SJSA1 (cell line): ENCODE measurements around the gene ARSJ. TPM values are rescaled to one million over a fixed set of nuclear protein-coding genes. Genes with fewer than 3 reads are reported as not detected.
A peak's percentile ranks its signal among the peaks of the same experiment; 100 is the strongest.
"Not testable (repeated sequence)": the region's sequence is repeated elsewhere in the genome, so short reads cannot be mapped to it uniquely, and the experiment has no call there.

Experiments used
- DNase-seq, 2 experiments: peaks; one replicate each; pipeline ENCODE4 v3.0.0-alpha.2; 2015 to 2020; ENCODE audit warnings: low spot score in 2 of 2, low read depth in 1 of 2
- H3K27ac ChIP-seq: fragments of 250-450 bp; sonication (Bioruptor Pico); 2 replicates; pipeline ENCODE4 v1.5.1; 2020; ENCODE audit warnings: mild to moderate bottlenecking, moderate library complexity
- H3K27me3 ChIP-seq: fragments of 250-450 bp; sonication (Bioruptor Pico); replicated peaks from 2 replicates; pipeline ENCODE4 v1.5.1; 2020; ENCODE audit warnings: mild to moderate bottlenecking, moderate library complexity
- H3K36me3 ChIP-seq: fragments of 250-450 bp; sonication (Bioruptor Pico); 2 replicates; pipeline ENCODE4 v1.5.1; 2020; ENCODE audit warnings: mild to moderate bottlenecking
- H3K4me1 ChIP-seq: fragments of 250-450 bp; sonication (Bioruptor Pico); replicated peaks from 2 replicates; pipeline ENCODE4 v1.6.1; 2021; ENCODE audit warnings: mild to moderate bottlenecking
- H3K4me3 ChIP-seq: fragments of 250-450 bp; sonication (Bioruptor Pico); 2 replicates; pipeline ENCODE4 v1.5.1; 2020; ENCODE audit warnings: mild to moderate bottlenecking
- H3K9me3 ChIP-seq: fragments of 250-450 bp; sonication (Bioruptor Pico); replicated peaks from 2 replicates; pipeline ENCODE4 v1.5.1; 2020; ENCODE audit warnings: mild to moderate bottlenecking
- total RNA-seq: library from RNA; depleted of rRNA; stranded (reverse); fragments of >200 nt; shearing (Covaris generic); gene quantifications from 2 replicates; pipeline ENCODE4 v1.2.3, GENCODE V29; 2014

Gene ARSJ
- total RNA-seq, 1 experiment from 2014 or later = 67.0 TPM

GRCh38 chr4:114005569-114006442 is 26.4 kb upstream of the ARSJ start:
- Histone ChIP-seq H3K4me3 (no peak overlapping the region), H3K36me3 (no peaks in the 10 kb centered on the region), H3K4me1 (peaks cover 16% of the 10 kb centered on the region), H3K27ac (no peak overlapping the region), H3K9me3 (no peaks in the 10 kb centered on the region), H3K27me3 (no peaks in the 10 kb centered on the region)
- peak in 1 of 2 experiments; percentile 23 for DNase-seq

GRCh38 chr4:114004483-114005226 is 25.2 kb upstream of the ARSJ start:
- H3K27ac ChIP-seq, H3K27me3 ChIP-seq, H3K9me3 ChIP-seq, H3K36me3 ChIP-seq, H3K4me3 ChIP-seq, DNase-seq: not testable (repeated sequence)
- H3K4me1 ChIP-seq = peaks cover 16% of the 10 kb centered on the region

DNA sequence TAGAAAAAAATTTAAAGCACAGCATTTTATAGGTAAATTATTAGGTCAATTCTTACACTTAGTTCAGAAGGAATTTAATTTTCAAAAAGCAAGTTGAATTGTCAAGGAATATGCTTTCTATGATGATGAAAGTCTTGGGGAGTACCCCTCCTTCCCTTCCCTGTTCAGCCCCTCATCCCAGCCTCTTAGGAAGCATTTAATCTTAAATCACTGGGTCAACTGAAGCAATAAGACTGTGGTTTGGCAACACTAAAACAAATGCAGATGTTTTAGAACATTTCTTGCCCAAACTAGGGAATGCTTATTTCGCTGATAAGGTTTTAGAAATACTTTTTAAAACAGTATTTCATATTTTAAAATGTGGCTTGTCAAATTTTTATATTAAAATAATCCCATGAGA is 19.1 kb upstream of the ARSJ start:
- H3K4me3 ChIP-seq = no peak overlapping the region
- H3K9me3 ChIP-seq = no peaks in the 10 kb centered on the region
- peaks cover 8% of the 10 kb centered on the region for H3K4me1 ChIP-seq
- no peaks in the 10 kb centered on the region for H3K36me3 ChIP-seq
- H3K27me3 ChIP-seq = no peaks in the 10 kb centered on the region
- no peak overlapping the region for H3K27ac ChIP-seq
- no peak for DNase-seq

DNA sequence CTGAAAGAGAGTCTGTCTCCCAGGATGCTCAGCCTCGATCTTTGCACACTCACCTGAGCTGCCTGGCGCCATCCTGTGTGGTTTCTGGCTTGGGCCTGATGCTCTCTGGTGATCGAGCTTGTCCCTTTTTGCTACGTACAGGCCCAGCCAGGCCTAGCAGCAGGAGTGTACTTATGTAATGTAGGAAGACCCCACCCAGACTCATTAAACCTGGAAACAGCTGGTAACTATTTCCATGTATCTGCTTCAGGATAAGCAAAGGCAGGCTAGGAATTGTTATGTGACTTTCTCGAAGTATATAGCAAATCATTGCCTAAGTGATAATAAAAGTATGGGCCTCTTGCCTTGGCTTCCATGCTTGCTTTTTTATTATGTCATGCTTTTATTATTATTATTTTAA is 18.6 kb upstream of the ARSJ start:
- Histone ChIP-seq H3K27ac (no peak overlapping the region), H3K27me3 (no peaks in the 10 kb centered on the region), H3K36me3 (no peaks in the 10 kb centered on the region), H3K9me3 (no peaks in the 10 kb centered on the region), H3K4me3 (no peak overlapping the region), H3K4me1 (peaks cover 8% of the 10 kb centered on the region)
- no peak for DNase-seq

DNA sequence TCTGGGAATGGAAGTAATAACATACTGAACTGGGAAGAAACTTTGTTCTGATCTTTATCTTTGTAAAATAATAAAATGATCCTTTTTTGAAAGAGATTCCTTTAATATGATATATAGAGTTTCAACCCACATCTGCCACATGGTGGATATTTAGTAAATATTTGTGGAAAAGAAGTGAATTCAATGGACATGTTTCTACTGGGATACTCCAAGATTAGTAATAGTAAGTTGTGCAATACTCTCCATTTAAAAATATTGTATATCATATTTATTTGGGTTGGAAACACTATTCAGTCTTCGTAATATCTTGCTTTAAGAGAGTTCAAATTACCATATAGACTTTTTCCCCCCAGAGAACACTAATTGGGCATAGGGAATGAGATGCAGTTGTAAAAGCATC is 17.8 kb upstream of the ARSJ start:
- DNase-seq = no peak
- peaks cover 8% of the 10 kb centered on the region for H3K4me1 ChIP-seq
- H3K4me3 ChIP-seq = no peak overlapping the region
- no peaks in the 10 kb centered on the region for H3K9me3 ChIP-seq
- no peak overlapping the region for H3K27ac ChIP-seq
- H3K27me3 ChIP-seq = no peaks in the 10 kb centered on the region
- H3K36me3 ChIP-seq = no peaks in the 10 kb centered on the region

- peaks cover 8% of the 10 kb centered on the region for H3K4me1 ChIP-seq
- no peaks in the 10 kb centered on the region for H3K9me3 ChIP-seq
- no peak overlapping the region for H3K4me3 ChIP-seq
- peak; percentile 35 to 61 for DNase-seq
- no peaks in the 10 kb centered on the region for H3K27me3 ChIP-seq
- no peak overlapping the region for H3K27ac ChIP-seq
- no peaks in the 10 kb centered on the region for H3K36me3 ChIP-seq
Measured at GRCh38 chr4:113996599-113997177, 17.2 kb upstream of the ARSJ start.

DNA sequence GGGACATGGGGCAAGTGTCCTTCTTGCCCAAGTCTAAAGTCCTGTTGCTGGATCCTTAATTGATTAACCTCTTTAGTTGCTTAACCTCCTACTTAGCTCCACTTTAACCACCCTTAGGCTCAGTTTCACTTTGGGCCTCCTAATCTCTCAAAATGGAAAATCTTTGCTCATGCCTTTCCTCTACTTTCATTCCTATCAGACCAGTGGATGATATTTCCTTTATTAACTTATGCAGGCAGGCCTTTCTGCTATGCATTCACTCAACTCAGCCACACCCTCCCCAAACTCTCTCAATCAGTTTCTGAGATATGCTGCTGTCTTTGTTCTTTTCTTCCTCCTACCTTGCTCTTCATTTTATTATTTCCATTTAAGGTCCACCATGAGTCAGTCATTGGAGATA is 14.4 kb upstream of the ARSJ start:
- H3K9me3 ChIP-seq = no peaks in the 10 kb centered on the region
- DNase-seq = no peak

GRCh38 chr4:113990886-113991285 is 11.4 kb upstream of the ARSJ start:
- no peaks in the 10 kb centered on the region for H3K9me3 ChIP-seq
- no peak for DNase-seq
- H3K27ac ChIP-seq = no peak overlapping the region
- H3K4me1 ChIP-seq = no peaks in the 10 kb centered on the region
- no peaks in the 10 kb centered on the region for H3K36me3 ChIP-seq
- H3K4me3 ChIP-seq = no peak overlapping the region
- no peaks in the 10 kb centered on the region for H3K27me3 ChIP-seq

More for the DNA sequence above, 14.4 kb upstream of the ARSJ start:
- Histone ChIP-seq H3K27ac (no peak overlapping the region), H3K36me3 (no peaks in the 10 kb centered on the region), H3K27me3 (no peaks in the 10 kb centered on the region), H3K4me3 (no peak overlapping the region), H3K4me1 (peaks cover 8% of the 10 kb centered on the region)

DNA sequence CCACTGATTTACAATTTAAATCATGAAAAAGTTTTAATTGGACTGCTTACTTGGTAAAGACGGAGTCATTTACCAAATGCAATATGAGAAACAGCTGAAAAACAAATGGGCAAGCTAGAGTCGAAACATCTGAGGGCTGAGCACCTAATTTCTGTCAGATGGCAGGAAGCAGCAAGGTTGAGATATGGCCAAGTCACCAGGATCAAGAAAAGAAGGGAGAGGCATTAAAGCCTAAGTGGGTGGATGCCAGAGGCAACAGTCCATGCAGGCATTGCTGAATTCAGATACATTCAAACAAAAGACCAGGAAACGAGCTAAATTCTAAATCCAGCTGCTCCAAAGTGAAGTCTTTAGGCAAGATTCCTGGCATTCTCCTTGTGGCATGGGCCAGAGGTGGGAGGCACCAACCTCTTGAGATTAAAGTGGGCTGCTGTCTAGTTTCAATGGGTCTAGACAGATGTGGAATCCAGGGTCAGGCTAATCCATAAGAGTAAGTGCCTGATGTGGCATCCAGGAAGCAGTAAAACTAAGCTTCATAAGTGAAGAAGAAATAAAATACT is 8.0 kb upstream of the ARSJ start:
- no peaks in the 10 kb centered on the region for H3K27me3 ChIP-seq
- no peak for DNase-seq
- no peaks in the 10 kb centered on the region for H3K9me3 ChIP-seq
- no peak overlapping the region for H3K27ac ChIP-seq
- no peak overlapping the region for H3K4me3 ChIP-seq
- no peaks in the 10 kb centered on the region for H3K4me1 ChIP-seq
- H3K36me3 ChIP-seq = no peaks in the 10 kb centered on the region

DNA sequence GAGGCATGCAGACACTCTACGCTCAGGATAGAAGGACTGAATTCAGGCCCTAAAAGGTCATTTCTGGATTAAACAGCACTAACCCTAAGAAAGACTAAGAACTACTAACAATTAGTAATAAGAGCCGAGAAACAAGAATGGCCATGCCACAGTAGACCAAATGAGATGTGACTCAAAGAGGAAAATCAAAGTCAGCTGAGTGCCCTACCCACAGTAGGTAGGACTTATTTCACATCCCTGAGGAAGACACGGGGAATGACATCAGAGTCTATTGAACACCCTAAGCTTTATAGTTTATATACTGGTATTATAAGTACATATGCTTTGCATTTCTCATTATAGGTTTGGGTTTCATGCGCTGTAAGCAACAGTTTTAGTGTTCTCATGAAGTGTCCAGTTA is 2.7 kb upstream of the ARSJ start:
- no peak overlapping the region for H3K27ac ChIP-seq
- peaks cover 19% of the 10 kb centered on the region for H3K4me1 ChIP-seq
- H3K36me3 ChIP-seq = peaks cover 22% of the 10 kb centered on the region
- no peak for DNase-seq
- H3K9me3 ChIP-seq = 0 out of 2 replicates have a peak, but pooled peaks cover 2% of the 10 kb centered on the region
- no peak overlapping the region for H3K4me3 ChIP-seq
- H3K27me3 ChIP-seq = no peaks in the 10 kb centered on the region

DNA sequence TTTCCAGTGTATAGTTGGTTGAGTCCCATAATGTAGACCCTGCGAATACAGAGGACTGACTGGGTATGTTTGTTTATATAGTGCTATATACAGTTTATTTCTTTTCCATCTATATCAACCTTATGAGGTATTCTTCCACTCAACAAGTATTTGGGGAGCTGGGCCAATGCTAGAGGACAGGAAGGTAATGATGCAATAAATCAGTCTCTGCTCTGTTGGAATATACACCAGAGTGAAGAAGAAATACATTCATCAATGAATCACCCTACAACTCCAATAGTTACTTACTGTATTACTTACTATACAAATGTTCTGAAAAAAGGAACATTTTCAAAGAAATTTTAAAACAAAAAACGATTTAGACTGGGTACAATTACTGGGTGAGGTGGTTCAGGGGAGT is 2.1 kb upstream of the ARSJ start:
- DNase-seq = no peak
- Histone ChIP-seq H3K9me3 (0 out of 2 replicates have a peak, but pooled peaks cover 2% of the 10 kb centered on the region), H3K4me3 (no peak overlapping the region), H3K27ac (no peak overlapping the region), H3K36me3 (peaks cover 27% of the 10 kb centered on the region), H3K4me1 (peaks cover 19% of the 10 kb centered on the region), H3K27me3 (no peaks in the 10 kb centered on the region)

DNA sequence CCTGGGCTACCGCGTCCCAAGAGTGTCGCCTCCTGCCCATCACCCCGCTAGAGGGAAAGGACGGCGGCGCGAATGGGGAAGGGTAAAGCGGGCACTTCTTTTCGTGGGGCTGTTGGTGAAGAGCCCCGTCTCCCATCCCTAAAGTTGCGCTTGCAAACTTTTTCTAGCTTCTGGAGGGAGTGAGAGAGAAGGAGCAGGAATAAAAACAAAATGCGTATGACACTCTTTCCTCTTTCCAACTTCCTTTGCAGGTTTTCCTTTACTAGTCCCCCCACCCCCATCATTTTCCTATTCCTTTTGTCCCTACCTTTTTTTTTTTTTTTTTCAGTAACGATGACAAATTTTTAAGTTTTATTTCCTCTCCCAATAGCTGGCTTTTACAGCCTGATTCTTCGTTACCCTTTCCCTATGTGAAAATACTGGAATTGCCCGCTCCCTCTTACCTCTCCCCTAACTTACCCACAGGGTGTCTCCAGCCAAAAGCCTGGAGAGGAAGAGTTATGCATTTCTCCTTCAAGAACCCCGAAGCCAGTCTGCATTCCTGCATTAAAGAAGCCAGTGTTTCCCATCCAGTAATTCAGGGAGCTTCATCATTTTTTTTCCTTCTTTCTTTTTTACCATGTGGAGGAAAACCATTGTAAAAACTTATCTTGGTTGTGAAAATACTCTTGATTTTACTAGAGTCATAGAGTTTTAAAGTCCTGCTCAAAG is 613 bp upstream of the ARSJ start:
- peaks cover 43% of the 10 kb centered on the region for H3K36me3 ChIP-seq
- 0 out of 2 replicates have a peak, but pooled peaks cover 2% of the 10 kb centered on the region for H3K9me3 ChIP-seq
- peaks cover 29% of the 10 kb centered on the region for H3K4me1 ChIP-seq
- DNase-seq = peak in 1 of 2 experiments; percentile 70
- peak overlapping the region; percentile 88 for H3K27ac ChIP-seq
- peak overlapping the region; percentile 83 for H3K4me3 ChIP-seq
- no peaks in the 10 kb centered on the region for H3K27me3 ChIP-seq

DNA sequence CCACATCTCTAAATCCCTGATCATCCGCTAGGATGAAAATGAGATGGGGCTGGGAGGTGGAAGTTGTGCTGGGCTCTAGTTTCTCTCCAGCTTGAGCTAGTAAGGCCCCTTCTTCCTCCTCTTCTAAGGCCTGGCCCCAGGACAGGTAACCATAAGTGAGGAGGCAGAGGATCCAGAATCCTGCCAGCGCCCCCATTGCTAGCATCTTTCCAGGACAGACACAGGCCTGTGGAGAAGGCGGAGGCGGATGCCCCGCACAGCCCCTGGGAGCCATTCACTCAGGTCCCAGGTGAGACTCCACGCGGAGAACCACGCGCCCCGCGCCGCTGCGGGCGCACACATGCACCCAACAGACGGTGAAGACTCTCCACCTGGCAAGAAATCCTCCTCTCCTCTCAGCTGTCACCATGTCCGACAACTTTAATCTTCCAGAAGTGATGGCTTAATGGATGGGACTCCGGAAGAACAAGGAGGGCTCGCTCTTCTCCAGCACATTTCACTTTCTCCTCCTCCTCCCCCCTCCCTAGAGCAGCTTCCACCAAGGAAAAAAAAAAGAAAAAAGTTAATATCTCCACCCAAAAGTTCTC is 793 bp downstream of the ARSJ start:
- Histone ChIP-seq H3K27ac (peak overlapping the region; percentile 88), H3K27me3 (no peaks in the 10 kb centered on the region), H3K36me3 (peaks cover 57% of the 10 kb centered on the region), H3K4me3 (peak overlapping the region; percentile 83), H3K9me3 (0 out of 2 replicates have a peak, but pooled peaks cover 2% of the 10 kb centered on the region), H3K4me1 (peaks cover 29% of the 10 kb centered on the region)
- DNase-seq = no peak
